HL-60 (cell line): ENCODE data around the gene CAV3.

ENCODE experiments used
- CTCF ChIP-seq: IDR thresholded peaks from one replicate; pipeline ENCODE4 v1.5.1; 2011; ENCODE audit warnings: low read length, control low read depth, inconsistent platforms; ENCODE audit not compliant: insufficient read depth
- GABPA ChIP-seq: IDR thresholded peaks from 2 replicates; pipeline ENCODE4 v1.6.1; 2012; ENCODE audit warnings: low read depth
- POLR2AphosphoS5 ChIP-seq: IDR thresholded peaks from 2 replicates; pipeline ENCODE4 v1.6.1; 2012; ENCODE audit warnings: low read depth
- REST ChIP-seq: IDR thresholded peaks from 2 replicates; pipeline ENCODE4 v1.6.1; 2012; ENCODE audit warnings: low read depth; ENCODE audit not compliant: insufficient replicate concordance
- SPI1 ChIP-seq: IDR thresholded peaks from 2 replicates; pipeline ENCODE4 v1.6.1; 2012; ENCODE audit warnings: low read depth, mild to moderate bottlenecking, borderline replicate concordance

GRCh38 chr3:8734137-8734878 lies 706 bp downstream of the CAV3 start:
- TF ChIP-seq CTCF (no peak), POLR2AphosphoS5 (no peak), REST (no peak), GABPA (no peak), SPI1 (no peak)
